Ishikawa (cell line): ENCODE data around the gene SMAP1.

Experiments
- CEBPB ChIP-seq: IDR thresholded peaks from 2 replicates; pipeline ENCODE4 v1.6.1; 2012
- EGR1 ChIP-seq: IDR thresholded peaks from 2 replicates; pipeline ENCODE4 v1.6.1; 2012
- TF ChIP-seq, protein P1 (sequence below): IDR thresholded peaks from 2 replicates; pipeline ENCODE4 v1.6.1; 2012
- TF ChIP-seq, protein P2 (sequence below): IDR thresholded peaks from 2 replicates; pipeline ENCODE4 v1.6.1; 2012; ENCODE audit warnings: low read depth, mild to moderate bottlenecking

DNA sequence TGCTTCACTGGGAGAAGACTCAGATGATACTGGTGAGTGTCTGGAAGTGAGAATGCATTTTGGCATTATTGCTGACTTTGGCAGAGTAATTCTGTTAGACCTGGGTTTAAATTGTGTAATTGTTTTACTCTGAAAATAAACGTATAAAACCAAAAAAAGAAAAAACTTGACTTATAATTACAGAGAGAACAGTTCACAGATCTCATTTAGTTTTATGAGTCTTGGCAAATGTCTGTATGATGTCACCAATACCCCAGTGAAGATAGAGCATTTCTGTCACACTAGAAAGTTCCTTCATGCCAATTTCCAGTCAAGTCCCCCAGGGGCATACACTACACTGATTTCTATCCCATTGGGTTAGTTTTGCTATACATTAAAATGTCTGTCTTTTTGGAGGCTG, 67.3 kb downstream of the SMAP1 start:
- TF ChIP-seq, protein P1, sequence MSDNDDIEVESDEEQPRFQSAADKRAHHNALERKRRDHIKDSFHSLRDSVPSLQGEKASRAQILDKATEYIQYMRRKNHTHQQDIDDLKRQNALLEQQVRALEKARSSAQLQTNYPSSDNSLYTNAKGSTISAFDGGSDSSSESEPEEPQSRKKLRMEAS, result no peak
- TF ChIP-seq, protein P2, sequence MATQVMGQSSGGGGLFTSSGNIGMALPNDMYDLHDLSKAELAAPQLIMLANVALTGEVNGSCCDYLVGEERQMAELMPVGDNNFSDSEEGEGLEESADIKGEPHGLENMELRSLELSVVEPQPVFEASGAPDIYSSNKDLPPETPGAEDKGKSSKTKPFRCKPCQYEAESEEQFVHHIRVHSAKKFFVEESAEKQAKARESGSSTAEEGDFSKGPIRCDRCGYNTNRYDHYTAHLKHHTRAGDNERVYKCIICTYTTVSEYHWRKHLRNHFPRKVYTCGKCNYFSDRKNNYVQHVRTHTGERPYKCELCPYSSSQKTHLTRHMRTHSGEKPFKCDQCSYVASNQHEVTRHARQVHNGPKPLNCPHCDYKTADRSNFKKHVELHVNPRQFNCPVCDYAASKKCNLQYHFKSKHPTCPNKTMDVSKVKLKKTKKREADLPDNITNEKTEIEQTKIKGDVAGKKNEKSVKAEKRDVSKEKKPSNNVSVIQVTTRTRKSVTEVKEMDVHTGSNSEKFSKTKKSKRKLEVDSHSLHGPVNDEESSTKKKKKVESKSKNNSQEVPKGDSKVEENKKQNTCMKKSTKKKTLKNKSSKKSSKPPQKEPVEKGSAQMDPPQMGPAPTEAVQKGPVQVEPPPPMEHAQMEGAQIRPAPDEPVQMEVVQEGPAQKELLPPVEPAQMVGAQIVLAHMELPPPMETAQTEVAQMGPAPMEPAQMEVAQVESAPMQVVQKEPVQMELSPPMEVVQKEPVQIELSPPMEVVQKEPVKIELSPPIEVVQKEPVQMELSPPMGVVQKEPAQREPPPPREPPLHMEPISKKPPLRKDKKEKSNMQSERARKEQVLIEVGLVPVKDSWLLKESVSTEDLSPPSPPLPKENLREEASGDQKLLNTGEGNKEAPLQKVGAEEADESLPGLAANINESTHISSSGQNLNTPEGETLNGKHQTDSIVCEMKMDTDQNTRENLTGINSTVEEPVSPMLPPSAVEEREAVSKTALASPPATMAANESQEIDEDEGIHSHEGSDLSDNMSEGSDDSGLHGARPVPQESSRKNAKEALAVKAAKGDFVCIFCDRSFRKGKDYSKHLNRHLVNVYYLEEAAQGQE, result no peak
- TF ChIP-seq CEBPB (no peak), EGR1 (no peak)
